ENCODE data around the gene SYT14.
"Not testable (repeated sequence)": the region's sequence is repeated elsewhere in the genome, so short reads cannot be mapped to it uniquely, and the experiment has no call there.

SYT14 gene

GRCh38 chr1:210159211-210159610 is 221.2 kb downstream of the SYT14 start:
- Histone ChIP-seq H3K36me3 (ENCODE audit: control insufficient read depth in 5 of 5, insufficient read depth in 5 of 5, low read length in 5 of 5) (no peaks in the 10 kb centered on the region), H3K9ac (ENCODE audit: low read length in 5 of 5) (no peak overlapping the region), H3K9me3 (ENCODE audit: control insufficient read depth in 5 of 5, low read length in 5 of 5) (no peaks in the 10 kb centered on the region), H3K27me3 (ENCODE audit: control insufficient read depth in 5 of 5, insufficient read depth in 4 of 5, low read length in 5 of 5) (peaks cover 0 to 3% (median 0%) of the 10 kb centered on the region in 5 donors), H3K27ac (ENCODE audit: low read depth, low read length) (no peak overlapping the region), H3K4me1 (ENCODE audit: control insufficient read depth in 5 of 5, insufficient read depth in 5 of 5, low read length in 5 of 5) (no peaks in the 10 kb centered on the region), H3K4me3 (ENCODE audit: low read depth in 1 of 5, low read length in 5 of 5) (no peak overlapping the region)

- Histone ChIP-seq H3K4me1 (ENCODE audit: control insufficient read depth in 5 of 5, insufficient read depth in 5 of 5, low read length in 5 of 5) (no peaks in the 10 kb centered on the region), H3K27ac (ENCODE audit: low read depth, low read length) (no peak overlapping the region), H3K9me3 (ENCODE audit: control insufficient read depth in 5 of 5, low read length in 5 of 5) (no peaks in the 10 kb centered on the region), H3K27me3 (ENCODE audit: control insufficient read depth in 5 of 5, insufficient read depth in 4 of 5, low read length in 5 of 5) (peaks cover 0 to 6% (median 0%) of the 10 kb centered on the region in 5 donors), H3K9ac (ENCODE audit: low read length in 5 of 5) (no peak overlapping the region), H3K36me3 (ENCODE audit: control insufficient read depth in 5 of 5, insufficient read depth in 5 of 5, low read length in 5 of 5) (no peaks in the 10 kb centered on the region), H3K4me3 (ENCODE audit: low read depth in 1 of 5, low read length in 5 of 5) (no peak overlapping the region)
These were observed 232.2 kb downstream of the SYT14 start for GRCh38 chr1:210170220-210170619.

- no peaks in the 10 kb centered on the region for H3K4me1 ChIP-seq (ENCODE audit: control insufficient read depth in 5 of 5, insufficient read depth in 5 of 5, low read length in 5 of 5)
- H3K4me3 ChIP-seq (ENCODE audit: low read depth in 1 of 5, low read length in 5 of 5) = no peak overlapping the region
These were observed 236.1 kb downstream of the SYT14 start for GRCh38 chr1:210174133-210174532.

GRCh38 chr1:210185063-210185462 is 247.0 kb downstream of the SYT14 start:
- Histone ChIP-seq H3K27ac (ENCODE audit: low read depth, low read length) (no peak overlapping the region), H3K27me3 (ENCODE audit: control insufficient read depth in 5 of 5, insufficient read depth in 4 of 5, low read length in 5 of 5) (peaks cover 0 to 4% (median 0%) of the 10 kb centered on the region in 5 donors), H3K9ac (ENCODE audit: low read length in 5 of 5) (no peak overlapping the region), H3K36me3 (ENCODE audit: control insufficient read depth in 5 of 5, insufficient read depth in 5 of 5, low read length in 5 of 5) (no peaks in the 10 kb centered on the region), H3K4me1 (ENCODE audit: control insufficient read depth in 5 of 5, insufficient read depth in 5 of 5, low read length in 5 of 5) (no peaks in the 10 kb centered on the region), H3K4me3 (ENCODE audit: low read depth in 1 of 5, low read length in 5 of 5) (no peak overlapping the region), H3K9me3 (ENCODE audit: control insufficient read depth in 5 of 5, low read length in 5 of 5) (no peaks in the 10 kb centered on the region)

More at GRCh38 chr1:210174133-210174532, 236.1 kb downstream of the SYT14 start:
- Histone ChIP-seq H3K9me3 (ENCODE audit: control insufficient read depth in 5 of 5, low read length in 5 of 5) (no peaks in the 10 kb centered on the region), H3K36me3 (ENCODE audit: control insufficient read depth in 5 of 5, insufficient read depth in 5 of 5, low read length in 5 of 5) (no peaks in the 10 kb centered on the region), H3K9ac (ENCODE audit: low read length in 5 of 5) (no peak overlapping the region), H3K27me3 (ENCODE audit: control insufficient read depth in 5 of 5, insufficient read depth in 4 of 5, low read length in 5 of 5) (peaks cover 0 to 4% (median 0%) of the 10 kb centered on the region in 5 donors), H3K27ac (ENCODE audit: low read depth, low read length) (no peak overlapping the region)

GRCh38 chr1:210187849-210188606 is 250.0 kb downstream of the SYT14 start:
- H3K4me3 ChIP-seq (ENCODE audit: low read depth in 1 of 5, low read length in 5 of 5); H3K4me1 ChIP-seq (ENCODE audit: control insufficient read depth in 5 of 5, insufficient read depth in 5 of 5, low read length in 5 of 5); H3K27me3 ChIP-seq (ENCODE audit: control insufficient read depth in 5 of 5, insufficient read depth in 4 of 5, low read length in 5 of 5); H3K27ac ChIP-seq (ENCODE audit: low read depth, low read length); H3K36me3 ChIP-seq (ENCODE audit: control insufficient read depth in 5 of 5, insufficient read depth in 5 of 5, low read length in 5 of 5); H3K9ac ChIP-seq (ENCODE audit: low read length in 5 of 5); H3K9me3 ChIP-seq (ENCODE audit: control insufficient read depth in 5 of 5, low read length in 5 of 5): not testable (repeated sequence)

- peaks cover 0 to 6% (median 0%) of the 10 kb centered on the region in 5 donors for H3K9me3 ChIP-seq (ENCODE audit: control insufficient read depth in 5 of 5, low read length in 5 of 5)
- H3K9ac ChIP-seq (ENCODE audit: low read length in 5 of 5) = no peak overlapping the region
- no peak overlapping the region for H3K4me3 ChIP-seq (ENCODE audit: low read depth in 1 of 5, low read length in 5 of 5)
- H3K27ac ChIP-seq (ENCODE audit: low read depth, low read length) = no peak overlapping the region
- no peaks in the 10 kb centered on the region for H3K27me3 ChIP-seq (ENCODE audit: control insufficient read depth in 5 of 5, insufficient read depth in 4 of 5, low read length in 5 of 5)
- H3K36me3 ChIP-seq (ENCODE audit: control insufficient read depth in 5 of 5, insufficient read depth in 5 of 5, low read length in 5 of 5) = no peaks in the 10 kb centered on the region
- H3K4me1 ChIP-seq (ENCODE audit: control insufficient read depth in 5 of 5, insufficient read depth in 5 of 5, low read length in 5 of 5) = no peaks in the 10 kb centered on the region
These were observed 251.4 kb downstream of the SYT14 start for GRCh38 chr1:210189426-210189825.

- Histone ChIP-seq H3K27ac (ENCODE audit: low read depth, low read length) (no peak overlapping the region), H3K4me1 (ENCODE audit: control insufficient read depth in 5 of 5, insufficient read depth in 5 of 5, low read length in 5 of 5) (no peaks in the 10 kb centered on the region), H3K27me3 (ENCODE audit: control insufficient read depth in 5 of 5, insufficient read depth in 4 of 5, low read length in 5 of 5) (no peaks in the 10 kb centered on the region), H3K9me3 (ENCODE audit: control insufficient read depth in 5 of 5, low read length in 5 of 5) (peaks cover 0 to 18% (median 5%) of the 10 kb centered on the region in 5 donors), H3K9ac (ENCODE audit: low read length in 5 of 5) (no peak overlapping the region), H3K4me3 (ENCODE audit: low read depth in 1 of 5, low read length in 5 of 5) (no peak overlapping the region), H3K36me3 (ENCODE audit: control insufficient read depth in 5 of 5, insufficient read depth in 5 of 5, low read length in 5 of 5) (no peaks in the 10 kb centered on the region)
These were observed 257.7 kb downstream of the SYT14 start for GRCh38 chr1:210195635-210196160.

GRCh38 chr1:210196266-210196665 is 258.2 kb downstream of the SYT14 start:
- H3K4me1 ChIP-seq (ENCODE audit: control insufficient read depth in 5 of 5, insufficient read depth in 5 of 5, low read length in 5 of 5); H3K36me3 ChIP-seq (ENCODE audit: control insufficient read depth in 5 of 5, insufficient read depth in 5 of 5, low read length in 5 of 5); H3K27ac ChIP-seq (ENCODE audit: low read depth, low read length); H3K27me3 ChIP-seq (ENCODE audit: control insufficient read depth in 5 of 5, insufficient read depth in 4 of 5, low read length in 5 of 5); H3K4me3 ChIP-seq (ENCODE audit: low read depth in 1 of 5, low read length in 5 of 5); H3K9ac ChIP-seq (ENCODE audit: low read length in 5 of 5): not testable (repeated sequence)
- peaks cover 0 to 18% (median 5%) of the 10 kb centered on the region in 5 donors for H3K9me3 ChIP-seq (ENCODE audit: control insufficient read depth in 5 of 5, low read length in 5 of 5)

- Histone ChIP-seq H3K27me3 (ENCODE audit: control insufficient read depth in 5 of 5, insufficient read depth in 4 of 5, low read length in 5 of 5) (no peaks in the 10 kb centered on the region), H3K4me3 (ENCODE audit: low read depth in 1 of 5, low read length in 5 of 5) (no peak overlapping the region)
These were observed 260.8 kb downstream of the SYT14 start for GRCh38 chr1:210198840-210199239.

GRCh38 chr1:210200124-210200736 is 262.2 kb downstream of the SYT14 start:
- Histone ChIP-seq H3K9me3 (ENCODE audit: control insufficient read depth in 5 of 5, low read length in 5 of 5) (peaks cover 0 to 14% (median 5%) of the 10 kb centered on the region in 5 donors), H3K27ac (ENCODE audit: low read depth, low read length) (no peak overlapping the region), H3K36me3 (ENCODE audit: control insufficient read depth in 5 of 5, insufficient read depth in 5 of 5, low read length in 5 of 5) (no peaks in the 10 kb centered on the region), H3K4me3 (ENCODE audit: low read depth in 1 of 5, low read length in 5 of 5) (no peak overlapping the region), H3K27me3 (ENCODE audit: control insufficient read depth in 5 of 5, insufficient read depth in 4 of 5, low read length in 5 of 5) (no peaks in the 10 kb centered on the region), H3K4me1 (ENCODE audit: control insufficient read depth in 5 of 5, insufficient read depth in 5 of 5, low read length in 5 of 5) (no peaks in the 10 kb centered on the region), H3K9ac (ENCODE audit: low read length in 5 of 5) (no peak overlapping the region)

More at GRCh38 chr1:210198840-210199239, 260.8 kb downstream of the SYT14 start:
- Histone ChIP-seq H3K4me1 (ENCODE audit: control insufficient read depth in 5 of 5, insufficient read depth in 5 of 5, low read length in 5 of 5) (no peaks in the 10 kb centered on the region), H3K27ac (ENCODE audit: low read depth, low read length) (no peak overlapping the region), H3K9me3 (ENCODE audit: control insufficient read depth in 5 of 5, low read length in 5 of 5) (peaks cover 0 to 14% (median 5%) of the 10 kb centered on the region in 5 donors), H3K9ac (ENCODE audit: low read length in 5 of 5) (no peak overlapping the region), H3K36me3 (ENCODE audit: control insufficient read depth in 5 of 5, insufficient read depth in 5 of 5, low read length in 5 of 5) (no peaks in the 10 kb centered on the region)

All from subcutaneous abdominal adipose tissue (tissue), 5 donors.